Mesendoderm (in vitro differentiated cells): ENCODE measurements around the gene HNRNPU.

Source experiments
- DNase-seq: peaks from one replicate; pipeline ENCODE4 v3.0.0; 2013
- H2AK5ac ChIP-seq: 2 replicates; pipeline ENCODE4 v1.6.1; 2013; ENCODE audit warnings: low read length, inconsistent platforms
- H2BK120ac ChIP-seq: 2 replicates; pipeline ENCODE4 v1.6.1; 2013; ENCODE audit warnings: low read depth, mild to moderate bottlenecking, low read length, moderate library complexity, mixed read lengths
- H2BK15ac ChIP-seq: replicated peaks from 2 replicates; pipeline ENCODE4 v1.6.1; 2013; ENCODE audit warnings: low read depth, mild to moderate bottlenecking, moderate library complexity
- H2BK5ac ChIP-seq: 2 replicates; pipeline ENCODE4 v1.6.1; 2013; ENCODE audit warnings: low read length, inconsistent platforms
- H3K18ac ChIP-seq: 2 replicates; pipeline ENCODE4 v1.6.1; 2013; ENCODE audit warnings: mild to moderate bottlenecking, low read length, mixed read lengths
- H3K23ac ChIP-seq: one replicate; pipeline ENCODE4 v1.6.1; 2013; ENCODE audit warnings: low read length
- H3K27ac ChIP-seq: 2 replicates; pipeline ENCODE4 v1.5.1; 2013; ENCODE audit warnings: low read depth, mild to moderate bottlenecking, inconsistent platforms, low read length, moderate library complexity
- H3K27me3 ChIP-seq: 2 replicates; pipeline ENCODE4 v1.6.1; 2013; ENCODE audit warnings: low read length, control low read depth, mild to moderate bottlenecking, inconsistent platforms; ENCODE audit not compliant: insufficient read depth, poor library complexity
- H3K36me3 ChIP-seq: 2 replicates; pipeline ENCODE4 v1.6.1; 2013; ENCODE audit warnings: low read length, inconsistent platforms; ENCODE audit not compliant: control insufficient read depth, insufficient read depth
- H3K4ac ChIP-seq: one replicate; pipeline ENCODE4 v1.6.1; 2013; ENCODE audit warnings: low read depth, mild to moderate bottlenecking, low read length, moderate library complexity
- H3K4me1 ChIP-seq: 2 replicates; pipeline ENCODE4 v1.6.1; 2013; ENCODE audit warnings: low read depth, low read length, inconsistent platforms; ENCODE audit not compliant: control insufficient read depth
- H3K4me2 ChIP-seq: 2 replicates; pipeline ENCODE4 v1.6.1; 2013; ENCODE audit warnings: low read length
- H3K4me3 ChIP-seq: 2 replicates; pipeline ENCODE4 v1.5.1; 2013; ENCODE audit warnings: mild to moderate bottlenecking, low read length
- H3K56ac ChIP-seq: one replicate; pipeline ENCODE4 v1.6.1; 2013; ENCODE audit warnings: low read length
- H3K79me1 ChIP-seq: 2 replicates; pipeline ENCODE4 v1.6.1; 2013; ENCODE audit warnings: low read length, inconsistent platforms
- H3K79me2 ChIP-seq: 2 replicates; pipeline ENCODE4 v1.6.1; 2013; ENCODE audit warnings: mild to moderate bottlenecking, low read length; ENCODE audit not compliant: control insufficient read depth, insufficient read depth
- H3K9ac ChIP-seq: 2 replicates; pipeline ENCODE4 v1.6.1; 2013; ENCODE audit warnings: low read length, inconsistent platforms
- H4K5ac ChIP-seq: one replicate; pipeline ENCODE4 v1.6.1; 2013; ENCODE audit warnings: low read length
- H4K8ac ChIP-seq: one replicate; pipeline ENCODE4 v1.6.1; 2013; ENCODE audit warnings: low read depth, mild to moderate bottlenecking, control low read depth, low read length, moderate library complexity
- WGBS: extraction: QIAGEN DNeasy Blood & Tissue Kit; methylation state at CpG from one replicate; pipeline ENCODE4 v1.1.7; 2013; ENCODE audit warnings: low lambda C conversion rate, missing lambda C conversion rate; ENCODE audit not compliant: insufficient coverage; ENCODE audit errors: extremely low coverage; 5-methylcytosine and 5-hydroxymethylcytosine counted together

The HNRNPU gene

GRCh38 chr1:244830639-244831038, 33.7 kb downstream of the HNRNPU start:
- H2BK5ac ChIP-seq = no peak overlapping the region
- no peaks in the 10 kb centered on the region for H3K79me2 ChIP-seq
- no peak overlapping the region for H3K27ac ChIP-seq
- H3K4me1 ChIP-seq = no peaks in the 10 kb centered on the region
- WGBS = no CpG with 5 or more reads among the region's 3 CpGs
- H3K36me3 ChIP-seq = no peaks in the 10 kb centered on the region
- H4K5ac ChIP-seq = no peak overlapping the region
- no peak overlapping the region for H3K56ac ChIP-seq
- no peak overlapping the region for H3K4me2 ChIP-seq
- no peak for DNase-seq
- no peaks in the 10 kb centered on the region for H3K27me3 ChIP-seq
- H3K9ac ChIP-seq = no peak overlapping the region
- no peak overlapping the region for H3K4ac ChIP-seq
- H3K4me3 ChIP-seq = no peak overlapping the region
- H2BK120ac ChIP-seq = no peak overlapping the region
- H4K8ac ChIP-seq = no peak overlapping the region
- no peak overlapping the region for H2AK5ac ChIP-seq
- no peak overlapping the region for H3K23ac ChIP-seq
- no peak overlapping the region for H3K18ac ChIP-seq
- no peak overlapping the region for H2BK15ac ChIP-seq
- no peaks in the 10 kb centered on the region for H3K79me1 ChIP-seq

DNA sequence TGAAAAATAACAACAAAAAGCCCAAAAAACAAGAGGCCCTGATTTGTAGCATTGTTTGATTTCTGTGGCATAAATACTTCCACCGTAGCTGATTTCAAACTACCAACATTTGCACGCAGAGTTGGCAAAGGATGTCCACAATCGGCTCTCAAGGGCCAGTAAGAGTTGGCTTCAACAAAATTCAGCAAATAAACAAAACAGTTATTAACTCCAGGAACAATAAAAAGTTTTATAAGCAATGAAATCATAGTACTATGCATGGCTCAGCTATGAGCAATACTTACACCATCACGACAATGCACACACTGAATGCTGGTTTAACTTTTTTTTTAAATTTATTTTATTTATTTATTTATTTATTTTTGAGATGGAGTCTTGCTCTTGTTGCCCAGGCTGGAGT, 37.6 kb downstream of the HNRNPU start:
- Histone ChIP-seq H2AK5ac (no peak overlapping the region), H3K4me3 (no peak overlapping the region), H2BK120ac (no peak overlapping the region), H3K18ac (no peak overlapping the region), H3K4me1 (no peaks in the 10 kb centered on the region), H2BK5ac (no peak overlapping the region), H3K9ac (no peak overlapping the region), H3K4me2 (no peak overlapping the region), H2BK15ac (no peak overlapping the region), H3K36me3 (no peaks in the 10 kb centered on the region), H3K79me1 (no peaks in the 10 kb centered on the region), H3K56ac (no peak overlapping the region), H3K27me3 (no peaks in the 10 kb centered on the region), H3K79me2 (no peaks in the 10 kb centered on the region), H4K8ac (no peak overlapping the region), H3K27ac (no peak overlapping the region), H3K23ac (no peak overlapping the region), H3K4ac (no peak overlapping the region), H4K5ac (no peak overlapping the region)
- no CpG with 5 or more reads among the region's 4 CpGs for WGBS
- DNase-seq = no peak

DNA sequence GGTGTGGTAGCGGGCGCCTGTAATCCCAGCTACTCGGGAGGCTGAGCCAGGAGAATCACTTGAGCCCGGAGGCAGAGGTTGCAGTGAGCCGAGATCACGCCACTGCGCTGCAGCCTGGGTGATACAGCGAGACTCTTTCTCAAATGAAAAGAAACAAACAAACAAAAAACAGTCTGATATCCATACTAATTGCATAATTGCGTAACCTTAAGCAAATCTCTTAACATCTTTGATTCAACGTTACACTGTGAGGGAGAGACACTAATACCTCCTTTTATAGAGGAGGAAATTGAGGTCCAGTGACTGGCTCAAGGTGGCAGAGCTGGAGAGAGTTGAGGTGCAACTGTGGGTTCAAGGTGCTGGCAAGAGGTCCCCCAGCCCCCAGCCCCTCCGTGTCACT, 41.5 kb downstream of the HNRNPU start:
- WGBS = no CpG with 5 or more reads among the region's 11 CpGs
- DNase-seq = no peak
- Histone ChIP-seq H3K4me2 (no peak overlapping the region), H3K79me2 (no peaks in the 10 kb centered on the region), H3K4me3 (no peak overlapping the region), H3K36me3 (no peaks in the 10 kb centered on the region), H3K56ac (no peak overlapping the region), H2BK120ac (no peak overlapping the region), H3K27me3 (no peaks in the 10 kb centered on the region), H2BK5ac (no peak overlapping the region), H3K4ac (no peak overlapping the region), H3K4me1 (no peaks in the 10 kb centered on the region), H4K8ac (no peak overlapping the region), H2AK5ac (no peak overlapping the region), H3K18ac (no peak overlapping the region), H3K23ac (no peak overlapping the region), H3K9ac (no peak overlapping the region), H3K27ac (no peak overlapping the region), H2BK15ac (no peak overlapping the region), H3K79me1 (no peaks in the 10 kb centered on the region), H4K5ac (no peak overlapping the region)

DNA sequence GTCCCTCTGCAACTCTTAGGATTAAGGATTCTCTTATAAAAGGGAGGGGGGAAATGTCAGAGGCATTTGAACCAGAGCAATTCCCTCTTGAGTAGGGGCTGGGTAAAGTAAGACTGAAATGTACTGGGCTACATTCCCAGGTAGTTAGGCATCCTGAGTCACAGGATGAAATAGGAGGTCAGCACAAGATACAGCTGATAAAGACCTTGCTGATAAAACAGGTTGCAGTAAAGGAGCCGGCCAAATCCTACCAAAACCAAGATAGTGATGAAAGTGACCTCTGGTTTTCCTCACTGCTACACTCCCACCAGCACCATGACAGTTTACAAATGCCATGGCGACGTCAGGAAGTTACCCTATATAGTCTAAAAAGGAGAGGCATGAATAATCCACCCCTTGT, 43.2 kb downstream of the HNRNPU start:
- no peak overlapping the region for H3K56ac ChIP-seq
- H3K4me1 ChIP-seq = no peaks in the 10 kb centered on the region
- DNase-seq = peak; percentile 87
- no peak overlapping the region for H3K9ac ChIP-seq
- no peaks in the 10 kb centered on the region for H3K27me3 ChIP-seq
- H2BK15ac ChIP-seq = no peak overlapping the region
- no peak overlapping the region for H3K4me3 ChIP-seq
- H4K5ac ChIP-seq = no peak overlapping the region
- H3K4ac ChIP-seq = no peak overlapping the region
- peak overlapping the region; percentile 38 for H2BK120ac ChIP-seq
- H3K4me2 ChIP-seq = no peak overlapping the region
- no peak overlapping the region for H3K23ac ChIP-seq
- H3K36me3 ChIP-seq = no peaks in the 10 kb centered on the region
- no peak overlapping the region for H2AK5ac ChIP-seq
- no peaks in the 10 kb centered on the region for H3K79me1 ChIP-seq
- H4K8ac ChIP-seq = no peak overlapping the region
- whole genome bisulfite sequencing = no CpG with 5 or more reads among the region's 3 CpGs
- H3K27ac ChIP-seq = no peak overlapping the region
- H3K79me2 ChIP-seq = no peaks in the 10 kb centered on the region
- H2BK5ac ChIP-seq = no peak overlapping the region
- H3K18ac ChIP-seq = no peak overlapping the region

- no peak overlapping the region for H4K5ac ChIP-seq
- H3K9ac ChIP-seq = no peak overlapping the region
- H3K27ac ChIP-seq = no peak overlapping the region
- no peak overlapping the region for H2BK15ac ChIP-seq
- H3K27me3 ChIP-seq = no peaks in the 10 kb centered on the region
- H3K4ac ChIP-seq = no peak overlapping the region
- no peak overlapping the region for H3K4me2 ChIP-seq
- H3K4me3 ChIP-seq = no peak overlapping the region
- H3K4me1 ChIP-seq = no peaks in the 10 kb centered on the region
- no peak overlapping the region for H2BK5ac ChIP-seq
- no peak overlapping the region for H2AK5ac ChIP-seq
- H3K23ac ChIP-seq = no peak overlapping the region
- DNase-seq = peak; percentile 69
- no peaks in the 10 kb centered on the region for H3K36me3 ChIP-seq
- H2BK120ac ChIP-seq = no peak overlapping the region
- WGBS = no CpG with 5 or more reads among the region's 2 CpGs
- no peak overlapping the region for H3K56ac ChIP-seq
- H4K8ac ChIP-seq = no peak overlapping the region
- H3K18ac ChIP-seq = no peak overlapping the region
- no peaks in the 10 kb centered on the region for H3K79me1 ChIP-seq
- H3K79me2 ChIP-seq = no peaks in the 10 kb centered on the region
Observed at GRCh38 chr1:244820131-244820530, 44.2 kb downstream of the HNRNPU start.

- Histone ChIP-seq H3K4me1 (no peaks in the 10 kb centered on the region), H2BK15ac (no peak overlapping the region), H3K27me3 (no peaks in the 10 kb centered on the region), H2BK120ac (no peak overlapping the region), H3K27ac (no peak overlapping the region), H3K4me3 (no peak overlapping the region), H3K4ac (no peak overlapping the region), H4K5ac (no peak overlapping the region), H3K18ac (no peak overlapping the region), H3K79me2 (no peaks in the 10 kb centered on the region), H3K56ac (no peak overlapping the region), H3K36me3 (no peaks in the 10 kb centered on the region), H3K9ac (no peak overlapping the region), H4K8ac (no peak overlapping the region), H3K79me1 (no peaks in the 10 kb centered on the region), H2BK5ac (no peak overlapping the region), H3K23ac (no peak overlapping the region), H2AK5ac (no peak overlapping the region), H3K4me2 (no peak overlapping the region)
- WGBS = no CpG with 5 or more reads among the region's 12 CpGs
- no peak for DNase-seq
Observed at GRCh38 chr1:244817415-244817894, 46.9 kb downstream of the HNRNPU start.
